Activated T-cell treated with anti-CD3 and anti-CD28 coated beads, Interleukin-2, amount 50 U/mL, for 48 hours (primary cell): ENCODE data around the gene DNAJB7.
A peak's percentile ranks its signal among the peaks of the same experiment; 100 is the strongest.
"Not testable (repeated sequence)": the region's sequence is repeated elsewhere in the genome, so short reads cannot be mapped to it uniquely, and the experiment has no call there.

Experiments
- DNase-seq, 2 experiments: peaks; one replicate each; pipeline ENCODE4 v3.0.0-alpha.2; 2020

DNAJB7 gene

GRCh38 chr22:40862013-40862412 lies at the start of gene DNAJB7:
DNAJB7 (minus strand) TSS chr22:40862113; CDS start chr22:40861994, 119 bp downstream.
- no peak for DNase-seq

- DNase-seq: no peak
These were observed 47.0 kb upstream of the DNAJB7 start for GRCh38 chr22:40908895-40909294.

- DNase-seq: no peak
These were observed 42.2 kb upstream of the DNAJB7 start for GRCh38 chr22:40904101-40904500.

GRCh38 chr22:40898850-40899357 lies 37.0 kb upstream of the DNAJB7 start:
- peak in 1 of 2 experiments; percentile 27 for DNase-seq

GRCh38 chr22:40894417-40894816 lies 32.5 kb upstream of the DNAJB7 start:
- DNase-seq: no peak

- DNase-seq: no peak
These were observed 29.0 kb upstream of the DNAJB7 start for GRCh38 chr22:40890881-40891280.

- DNase-seq: no peak
These were observed 27.2 kb upstream of the DNAJB7 start for GRCh38 chr22:40889116-40889515.

- DNase-seq: no peak
These were observed 17.0 kb upstream of the DNAJB7 start for GRCh38 chr22:40878922-40879321.

- DNase-seq: no peak
These were observed 15.6 kb upstream of the DNAJB7 start for GRCh38 chr22:40877488-40877887.

- DNase-seq: no peak
These were observed 15.0 kb upstream of the DNAJB7 start for GRCh38 chr22:40876907-40877306.

GRCh38 chr22:40875111-40875510 lies 13.2 kb upstream of the DNAJB7 start:
- DNase-seq: no peak

- DNase-seq: no peak
These were observed 12.1 kb upstream of the DNAJB7 start for GRCh38 chr22:40874016-40874415.

GRCh38 chr22:40868379-40868778 lies 6.5 kb upstream of the DNAJB7 start:
- not testable (repeated sequence) for DNase-seq

- no peak for DNase-seq
These were observed 5.2 kb upstream of the DNAJB7 start for GRCh38 chr22:40867109-40867508.

GRCh38 chr22:40862537-40862936 lies 624 bp upstream of the DNAJB7 start:
- no peak for DNase-seq

- no peak for DNase-seq
These were observed 4.5 kb downstream of the DNAJB7 start for GRCh38 chr22:40857309-40857855.

- DNase-seq: peak; percentile 96 to 97
These were observed 5.2 kb downstream of the DNAJB7 start, which contains the start of the genes ST13 and XPNPEP3 for GRCh38 chr22:40856513-40857308. ST13 (minus strand) TSS chr22:40856639; CDS start chr22:40856540, 99 bp downstream. XPNPEP3 (plus strand) TSS chr22:40857148; CDS start chr22:40857182, 34 bp downstream.

- no peak for DNase-seq
These were observed 5.9 kb downstream of the DNAJB7 start for GRCh38 chr22:40855979-40856512.

- DNase-seq: peak; percentile 26 to 36
These were observed 6.6 kb downstream of the DNAJB7 start for GRCh38 chr22:40855071-40855978.

GRCh38 chr22:40853961-40854360 lies 8.0 kb downstream of the DNAJB7 start:
- DNase-seq: no peak

GRCh38 chr22:40853333-40853732 lies 8.6 kb downstream of the DNAJB7 start:
- DNase-seq: no peak

GRCh38 chr22:40845816-40846215 lies 16.1 kb downstream of the DNAJB7 start:
- not testable (repeated sequence) for DNase-seq

GRCh38 chr22:40844951-40845350 lies 17.0 kb downstream of the DNAJB7 start:
- no peak for DNase-seq
